BJ (cell line): Measurements from ENCODE around the gene SYNJ1. TPM values are rescaled to one million over a fixed set of nuclear protein-coding genes. Genes with fewer than 3 reads are reported as not detected.

Source experiments
- CTCF ChIA-PET: fragments of 350-600 bp; formaldehyde crosslinking; extraction: SDS; loops from one replicate; lab custom pipeline; 2021; ENCODE audit warnings: antibody characterized with exemption, inconsistent platforms; lab: Yijun Ruan, JAX
- POLR2A ChIA-PET: fragments of 300-600 bp; sonication (Branson Sonifier 250); formaldehyde crosslinking; extraction: SDS; loops from one replicate; lab custom pipeline; 2021; ENCODE audit warnings: antibody characterized with exemption; lab: Charles Lee
- DNase-seq: peaks from one replicate; pipeline ENCODE4 v3.0.0-alpha.2; 2011; ENCODE audit warnings: low read depth
- H3K27me3 ChIP-seq: 2 replicates; pipeline ENCODE4 v1.6.0; 2011; ENCODE audit warnings: low read length; ENCODE audit not compliant: control insufficient read depth, insufficient read depth
- H3K36me3 ChIP-seq: 2 replicates; pipeline ENCODE4 v1.5.1; 2011; ENCODE audit warnings: low read length; ENCODE audit not compliant: control insufficient read depth, insufficient read depth
- H3K4me3 ChIP-seq: 2 replicates; pipeline ENCODE4 v1.5.1; 2011; ENCODE audit warnings: low read depth, mild to moderate bottlenecking, control low read depth, low read length
- CTCF ChIP-seq: IDR thresholded peaks from 2 replicates; pipeline ENCODE4 v1.5.1; 2011; ENCODE audit warnings: low read depth, mild to moderate bottlenecking, control low read depth, inconsistent platforms, low read length, moderate library complexity; ENCODE audit not compliant: insufficient read depth
- polyA plus RNA-seq: library from polyadenylated mRNA; depleted of rRNA; stranded (reverse); fragments of >200 nt; gene quantifications from 2 replicates; pipeline ENCODE4 v1.2.3, GENCODE V29; 2011

The SYNJ1 gene
- polyA plus RNA-seq, 1 experiment, result 5.0 TPM

DNA sequence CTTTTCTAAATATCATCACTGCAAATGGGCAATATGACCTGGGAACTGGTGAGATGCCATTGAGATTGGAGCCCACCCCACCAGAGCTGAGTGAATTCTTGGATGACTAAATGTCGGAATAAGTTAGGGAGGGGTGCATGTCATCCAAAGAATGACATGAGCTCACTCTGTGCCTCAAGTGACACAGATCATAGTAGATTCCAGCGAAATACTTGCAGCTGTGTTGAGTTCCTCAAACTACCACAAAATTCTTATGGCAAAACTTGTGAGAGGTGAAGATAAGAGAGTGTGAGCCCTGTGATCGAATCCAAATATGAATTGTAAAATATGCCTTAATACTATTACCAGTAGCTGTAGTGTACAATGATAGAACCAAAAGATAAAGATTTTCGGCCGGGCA lies 140.2 kb downstream of the SYNJ1 start:
- TF ChIP-seq CTCF, result no peak
- POLR2A ChIA-PET, result no interaction called here
- Histone ChIP-seq H3K36me3 (no peaks in the 10 kb centered on the region), H3K4me3 (no peak overlapping the region), H3K27me3 (peaks cover 6% of the 10 kb centered on the region)
- CTCF ChIA-PET, result interaction anchor here (1.2 to 5.9 kb wide), 4 partner anchors 11 to 184 kb away, joined by 3 to 24 read pairs (median 6); no protein-coding TSS in a partner anchor
- DNase-seq, result no peak

- DNase-seq, result no peak
- no peaks in the 10 kb centered on the region for H3K36me3 ChIP-seq
- CTCF ChIA-PET, result interaction anchor here (0.7 to 5.9 kb wide), 4 partner anchors 14 to 454 kb away, joined by 3 to 24 read pairs (median 6); no protein-coding TSS in a partner anchor
- no peak overlapping the region for H3K4me3 ChIP-seq
- POLR2A ChIA-PET, result no interaction called here
- TF ChIP-seq CTCF, result no peak
- peaks cover 6% of the 10 kb centered on the region for H3K27me3 ChIP-seq
Measured at GRCh38 chr21:32587120-32587519, 140.7 kb downstream of the SYNJ1 start.

DNA sequence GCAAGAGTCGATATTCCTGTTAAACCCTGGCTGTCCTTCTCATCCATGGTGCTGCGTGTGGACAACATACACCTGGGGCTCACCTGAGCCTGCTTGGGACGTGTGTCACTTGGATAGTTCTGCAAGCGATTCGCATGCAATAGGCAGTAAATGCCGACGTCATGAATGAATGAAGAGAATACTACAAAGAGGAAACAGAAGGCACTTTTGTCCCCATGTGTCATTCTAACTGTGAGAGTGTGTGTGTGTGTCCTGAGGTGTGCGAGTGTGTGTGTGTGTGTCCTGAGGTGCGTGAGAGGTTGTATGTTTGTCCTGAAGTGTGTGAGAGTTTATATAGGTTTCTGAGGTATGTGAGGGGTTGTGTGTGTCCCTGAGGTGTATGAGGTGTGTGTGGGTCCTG lies 141.8 kb downstream of the SYNJ1 start:
- CTCF ChIA-PET, result no interaction called here
- no peak for DNase-seq
- TF ChIP-seq CTCF, result no peak
- no peak overlapping the region for H3K4me3 ChIP-seq
- no peaks in the 10 kb centered on the region for H3K36me3 ChIP-seq
- POLR2A ChIA-PET, result no interaction called here
- peaks cover 8% of the 10 kb centered on the region for H3K27me3 ChIP-seq

- TF ChIP-seq CTCF, result no peak
Measured at GRCh38 chr21:32585042-32585710, 142.6 kb downstream of the SYNJ1 start, which contains the start of gene TCP10L. Gene TCP10L, minus strand, starts transcription at chr21:32585523. Its CDS starts 1,219 bp downstream, at chr21:32584304.

GRCh38 chr21:32584472-32584871 lies 143.3 kb downstream of the SYNJ1 start:
- POLR2A ChIA-PET, result no interaction called here
- CTCF ChIA-PET, result interaction anchor here (0.8 to 0.9 kb wide), 2 partner anchors 14 to 16 kb away, joined by 3 read pairs; no protein-coding TSS in a partner anchor
- Histone ChIP-seq H3K27me3 (peaks cover 13% of the 10 kb centered on the region), H3K4me3 (no peak overlapping the region), H3K36me3 (no peaks in the 10 kb centered on the region)
- TF ChIP-seq CTCF, result no peak
- DNase-seq, result no peak

More at GRCh38 chr21:32585042-32585710, 142.6 kb downstream of the SYNJ1 start, which contains the start of gene TCP10L:
- ChIA-PET POLR2A (no interaction called here), CTCF (no interaction called here)
- no peaks in the 10 kb centered on the region for H3K36me3 ChIP-seq
- H3K4me3 ChIP-seq, result no peak within 1 kb of the TSS
- peaks cover 10% of the 10 kb centered on the region for H3K27me3 ChIP-seq
- no peak for DNase-seq
